Loucy (cell line): ENCODE results near the gene TRPM5.

ENCODE experiments used
- H2AFZ ChIP-seq: fragments of 200-600 bp; sonication (generic); 2 replicates; pipeline ENCODE4 v1.6.0; 2016; ENCODE audit warnings: antibody characterized with exemption, mild to moderate bottlenecking, low read length, moderate library complexity
- H3F3A ChIP-seq: fragments of 200-600 bp; 2 replicates; pipeline ENCODE4 v1.6.0; 2016; ENCODE audit warnings: antibody characterized with exemption, low read depth, mild to moderate bottlenecking
- H3K27me3 ChIP-seq: fragments of 200-600 bp; sonication (generic); 2 replicates; pipeline ENCODE4 v1.6.1; 2014; ENCODE audit warnings: low read length, mild to moderate bottlenecking; ENCODE audit not compliant: insufficient read depth, poor library complexity, severe bottlenecking
- H3K36me3 ChIP-seq: fragments of 200-600 bp; sonication (generic); 2 replicates; pipeline ENCODE4 v1.6.1; 2016; ENCODE audit warnings: low read length; ENCODE audit not compliant: insufficient read depth
- H3K4me1 ChIP-seq: fragments of 200-600 bp; sonication (generic); 2 replicates; pipeline ENCODE4 v1.5.1; 2014; ENCODE audit warnings: low read length, mild to moderate bottlenecking; ENCODE audit not compliant: insufficient read depth, poor library complexity, severe bottlenecking
- H3K4me2 ChIP-seq: fragments of 200-600 bp; sonication (generic); 2 replicates; pipeline ENCODE4 v1.6.0; 2014; ENCODE audit warnings: antibody characterized with exemption, low read length, low read depth, mild to moderate bottlenecking; ENCODE audit not compliant: poor library complexity, severe bottlenecking
- H3K4me3 ChIP-seq: fragments of 200-600 bp; sonication (generic); 2 replicates; pipeline ENCODE4 v1.5.1; 2014; ENCODE audit warnings: low read length, mild to moderate bottlenecking, mixed read lengths; ENCODE audit not compliant: poor library complexity, severe bottlenecking
- H3K79me2 ChIP-seq: fragments of 200-600 bp; sonication (generic); 2 replicates; pipeline ENCODE4 v1.6.1; 2014; ENCODE audit warnings: low read length; ENCODE audit not compliant: insufficient read depth
- H3K9ac ChIP-seq: fragments of 200-600 bp; sonication (generic); 2 replicates; pipeline ENCODE4 v1.6.0; 2014; ENCODE audit warnings: mild to moderate bottlenecking, low read depth, low read length, moderate library complexity; ENCODE audit not compliant: poor library complexity, severe bottlenecking
- H3K9me2 ChIP-seq: fragments of 200-600 bp; sonication (generic); replicated peaks from 2 replicates; pipeline ENCODE4 v1.6.1; 2016; ENCODE audit warnings: low read depth, low read length, mixed read lengths
- H3K9me3 ChIP-seq: fragments of 200-600 bp; sonication (generic); 2 replicates; pipeline ENCODE4 v1.6.1; 2014; ENCODE audit warnings: mild to moderate bottlenecking, antibody characterized with exemption, low read length, low read depth; ENCODE audit not compliant: insufficient read depth
- H4K20me1 ChIP-seq: fragments of 200-600 bp; sonication (generic); 2 replicates; pipeline ENCODE4 v1.6.0; 2014; ENCODE audit warnings: antibody characterized with exemption, low read length, mild to moderate bottlenecking; ENCODE audit not compliant: insufficient read depth, poor library complexity, severe bottlenecking
- CTCF ChIP-seq: fragments of 200-600 bp; sonication (generic); conservative IDR thresholded peaks from 2 replicates; pipeline ENCODE4 v1.5.1; 2014; ENCODE audit warnings: mild to moderate bottlenecking, antibody characterized with exemption, low read length
- EZH2phosphoT487 ChIP-seq: fragments of 200-600 bp; IDR thresholded peaks from 2 replicates; pipeline ENCODE4 v1.6.1; 2018; ENCODE audit warnings: antibody characterized with exemption, mild to moderate bottlenecking, moderate library complexity, borderline replicate concordance

The TRPM5 gene

GRCh38 chr11:2461956-2462542 is 17.7 kb upstream of the TRPM5 start:
- H3K4me1 ChIP-seq: peaks cover 7% of the 10 kb centered on the region
- no peaks in the 10 kb centered on the region for H3K79me2 ChIP-seq
- no peak overlapping the region for H3K4me3 ChIP-seq
- TF ChIP-seq CTCF (no peak), EZH2phosphoT487 (no peak)
- H3K9ac ChIP-seq: no peak overlapping the region
- no peaks in the 10 kb centered on the region for H3F3A ChIP-seq
- H3K9me2 ChIP-seq: no peaks in the 10 kb centered on the region
- no peak overlapping the region for H2AFZ ChIP-seq
- H3K9me3 ChIP-seq: no peaks in the 10 kb centered on the region
- H3K27me3 ChIP-seq: no peaks in the 10 kb centered on the region
- H3K36me3 ChIP-seq: no peaks in the 10 kb centered on the region
- peaks cover 3% of the 10 kb centered on the region for H4K20me1 ChIP-seq
- no peak overlapping the region for H3K4me2 ChIP-seq

- TF ChIP-seq EZH2phosphoT487: no peak
- Histone ChIP-seq H3K79me2 (no peaks in the 10 kb centered on the region), H3K9me2 (no peaks in the 10 kb centered on the region), H3K9me3 (no peaks in the 10 kb centered on the region), H3K4me3 (no peak overlapping the region), H3K27me3 (no peaks in the 10 kb centered on the region), H3K36me3 (no peaks in the 10 kb centered on the region), H2AFZ (no peak overlapping the region), H4K20me1 (no peaks in the 10 kb centered on the region), H3K4me2 (no peak overlapping the region), H3K4me1 (peaks cover under 1% of the 10 kb centered on the region), H3F3A (no peaks in the 10 kb centered on the region), H3K9ac (no peak overlapping the region)
Measured at GRCh38 chr11:2461253-2461955, 17.1 kb upstream of the TRPM5 start.

- Histone ChIP-seq H3K4me3 (no peak overlapping the region), H3K27me3 (no peaks in the 10 kb centered on the region), H3K36me3 (no peaks in the 10 kb centered on the region), H3K4me1 (no peaks in the 10 kb centered on the region), H3K4me2 (no peak overlapping the region), H3K9me3 (no peaks in the 10 kb centered on the region), H3K9me2 (no peaks in the 10 kb centered on the region), H3K9ac (no peak overlapping the region), H3K79me2 (no peaks in the 10 kb centered on the region), H2AFZ (no peak overlapping the region), H3F3A (no peaks in the 10 kb centered on the region), H4K20me1 (no peaks in the 10 kb centered on the region)
- no peak for TF ChIP-seq EZH2phosphoT487
- TF ChIP-seq CTCF: no peak
Measured at GRCh38 chr11:2460540-2461252, 16.4 kb upstream of the TRPM5 start.
